ENCODE results near the gene EPB41L4A. TPM values are rescaled to one million over a fixed set of nuclear protein-coding genes. Genes with fewer than 3 reads are reported as not detected.

EPB41L4A gene
- total RNA-seq, 4 donors from 2014 or later: 10.1 to 32.9 (median 11.6) TPM

- no peak for DNase-seq
- Histone ChIP-seq H3K27me3 (no peaks in the 10 kb centered on the region), H3K4me1 (no peaks in the 10 kb centered on the region), H3K36me3 (no peaks in the 10 kb centered on the region), H3K9me3 (no peaks in the 10 kb centered on the region), H3K4me3 (no peak overlapping the region), H3K27ac (no peak overlapping the region)
- in situ Hi-C loops (cut with MboI; ENCODE audit: low pct_ligation_motif_present in 1 of 4, low pct_unique_long_range_greater_than_20kb in 1 of 4, low sequenced_read_pairs in 3 of 4): no loop called here
- intact Hi-C loops (cut with DNase I; ENCODE audit: low total_unique reads): no loop called here
- TF ChIP-seq POLR2A (IDR thresholded peaks at IDR 0.05) (no peak), EP300 (IDR thresholded peaks at IDR 0.05; ENCODE audit: low read depth) (no peak), POLR2AphosphoS5 (IDR thresholded peaks at IDR 0.05) (no peak)
- TF ChIP-seq, protein P1, sequence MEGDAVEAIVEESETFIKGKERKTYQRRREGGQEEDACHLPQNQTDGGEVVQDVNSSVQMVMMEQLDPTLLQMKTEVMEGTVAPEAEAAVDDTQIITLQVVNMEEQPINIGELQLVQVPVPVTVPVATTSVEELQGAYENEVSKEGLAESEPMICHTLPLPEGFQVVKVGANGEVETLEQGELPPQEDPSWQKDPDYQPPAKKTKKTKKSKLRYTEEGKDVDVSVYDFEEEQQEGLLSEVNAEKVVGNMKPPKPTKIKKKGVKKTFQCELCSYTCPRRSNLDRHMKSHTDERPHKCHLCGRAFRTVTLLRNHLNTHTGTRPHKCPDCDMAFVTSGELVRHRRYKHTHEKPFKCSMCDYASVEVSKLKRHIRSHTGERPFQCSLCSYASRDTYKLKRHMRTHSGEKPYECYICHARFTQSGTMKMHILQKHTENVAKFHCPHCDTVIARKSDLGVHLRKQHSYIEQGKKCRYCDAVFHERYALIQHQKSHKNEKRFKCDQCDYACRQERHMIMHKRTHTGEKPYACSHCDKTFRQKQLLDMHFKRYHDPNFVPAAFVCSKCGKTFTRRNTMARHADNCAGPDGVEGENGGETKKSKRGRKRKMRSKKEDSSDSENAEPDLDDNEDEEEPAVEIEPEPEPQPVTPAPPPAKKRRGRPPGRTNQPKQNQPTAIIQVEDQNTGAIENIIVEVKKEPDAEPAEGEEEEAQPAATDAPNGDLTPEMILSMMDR (IDR thresholded peaks at IDR 0.05): no peak
- 81 to 100% methylated on average over 2 of the region's 2 CpGs for WGBS, 2 donors (ENCODE audit: low coverage in 1 of 2)
These were observed 70.2 kb downstream of the EPB41L4A start for GRCh38 chr5:112348915-112349314.

- 62 to 65% methylated on average over 3 to 4 of the region's 4 CpGs for WGBS, 2 donors (ENCODE audit: low coverage in 1 of 2)
These were observed 70.7 kb downstream of the EPB41L4A start for GRCh38 chr5:112348387-112348786.

DNA sequence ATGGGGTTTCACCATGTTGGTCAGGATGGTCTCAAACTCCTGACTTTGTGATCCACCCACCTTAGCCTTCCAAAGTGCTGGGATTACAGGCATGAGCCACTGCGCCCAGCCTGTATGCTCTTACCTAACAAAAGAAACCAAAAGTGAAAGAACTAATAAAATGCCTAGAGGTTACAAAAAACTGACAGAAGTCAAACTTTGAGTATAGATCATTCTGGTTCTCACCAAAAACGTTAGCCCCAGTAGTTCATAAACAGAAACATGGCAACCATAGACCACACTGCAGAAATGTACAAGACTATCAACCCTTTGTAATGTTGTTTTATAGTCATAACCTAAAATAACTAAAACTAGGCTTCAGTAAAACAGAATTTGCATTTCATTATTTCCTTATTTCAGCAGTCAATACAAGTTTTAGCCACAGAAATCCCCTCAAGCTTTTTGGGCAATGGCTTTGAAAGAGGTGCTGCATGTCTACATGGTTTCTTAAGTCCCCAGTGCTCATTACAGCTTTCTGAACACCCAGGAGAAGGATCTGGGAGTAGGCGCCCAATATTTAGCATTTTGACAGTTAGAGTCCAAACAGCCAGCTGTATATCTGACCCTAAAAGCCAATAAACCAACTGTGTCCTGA, 72.5 kb downstream of the EPB41L4A start:
- H3K4me3 ChIP-seq: no peak overlapping the region
- 36 to 45% methylated on average over 2 to 3 of the region's 3 CpGs for WGBS, 2 donors (ENCODE audit: low coverage in 1 of 2)
- H3K36me3 ChIP-seq: no peaks in the 10 kb centered on the region
- intact Hi-C loops (cut with DNase I; ENCODE audit: low total_unique reads): no loop called here
- H3K27ac ChIP-seq: no peak overlapping the region
- in situ Hi-C loops (cut with MboI; ENCODE audit: low pct_ligation_motif_present in 1 of 4, low pct_unique_long_range_greater_than_20kb in 1 of 4, low sequenced_read_pairs in 3 of 4): no loop called here
- H3K4me1 ChIP-seq: no peaks in the 10 kb centered on the region
- no peaks in the 10 kb centered on the region for H3K27me3 ChIP-seq
- no peak for DNase-seq
- no peak for TF ChIP-seq POLR2AphosphoS5 (IDR thresholded peaks at IDR 0.05)
- TF ChIP-seq POLR2A (IDR thresholded peaks at IDR 0.05): no peak
- no peaks in the 10 kb centered on the region for H3K9me3 ChIP-seq

More at GRCh38 chr5:112348387-112348786, 70.7 kb downstream of the EPB41L4A start:
- no peaks in the 10 kb centered on the region for H3K9me3 ChIP-seq
- TF ChIP-seq POLR2AphosphoS5 (IDR thresholded peaks at IDR 0.05) (no peak), EP300 (IDR thresholded peaks at IDR 0.05; ENCODE audit: low read depth) (no peak), POLR2A (IDR thresholded peaks at IDR 0.05) (no peak)
- TF ChIP-seq, protein P1 (IDR thresholded peaks at IDR 0.05): no peak
- no peak overlapping the region for H3K4me3 ChIP-seq
- H3K27ac ChIP-seq: no peak overlapping the region
- H3K4me1 ChIP-seq: no peaks in the 10 kb centered on the region
- in situ Hi-C loops (cut with MboI; ENCODE audit: low pct_ligation_motif_present in 1 of 4, low pct_unique_long_range_greater_than_20kb in 1 of 4, low sequenced_read_pairs in 3 of 4) (no loop called here), intact Hi-C loops (cut with DNase I; ENCODE audit: low total_unique reads) (no loop called here)
- no peaks in the 10 kb centered on the region for H3K27me3 ChIP-seq
- no peaks in the 10 kb centered on the region for H3K36me3 ChIP-seq
- no peak for DNase-seq

- Histone ChIP-seq H3K4me1 (no peaks in the 10 kb centered on the region), H3K27me3 (no peaks in the 10 kb centered on the region), H3K27ac (no peak overlapping the region), H3K9me3 (no peaks in the 10 kb centered on the region), H3K4me3 (no peak overlapping the region), H3K36me3 (no peaks in the 10 kb centered on the region)
- in situ Hi-C loops (cut with MboI; ENCODE audit: low pct_ligation_motif_present in 1 of 4, low pct_unique_long_range_greater_than_20kb in 1 of 4, low sequenced_read_pairs in 3 of 4) (no loop called here), intact Hi-C loops (cut with DNase I; ENCODE audit: low total_unique reads) (no loop called here)
- TF ChIP-seq, protein P1 (IDR thresholded peaks at IDR 0.05): no peak
- TF ChIP-seq POLR2A (IDR thresholded peaks at IDR 0.05) (no peak), EP300 (IDR thresholded peaks at IDR 0.05; ENCODE audit: low read depth) (no peak), POLR2AphosphoS5 (IDR thresholded peaks at IDR 0.05) (no peak)
- DNase-seq: no peak
- 79 to 97% methylated on average over 3 of the region's 3 CpGs for WGBS, 2 donors (ENCODE audit: low coverage in 1 of 2)
These were observed 74.5 kb downstream of the EPB41L4A start for GRCh38 chr5:112344540-112344939.

DNA sequence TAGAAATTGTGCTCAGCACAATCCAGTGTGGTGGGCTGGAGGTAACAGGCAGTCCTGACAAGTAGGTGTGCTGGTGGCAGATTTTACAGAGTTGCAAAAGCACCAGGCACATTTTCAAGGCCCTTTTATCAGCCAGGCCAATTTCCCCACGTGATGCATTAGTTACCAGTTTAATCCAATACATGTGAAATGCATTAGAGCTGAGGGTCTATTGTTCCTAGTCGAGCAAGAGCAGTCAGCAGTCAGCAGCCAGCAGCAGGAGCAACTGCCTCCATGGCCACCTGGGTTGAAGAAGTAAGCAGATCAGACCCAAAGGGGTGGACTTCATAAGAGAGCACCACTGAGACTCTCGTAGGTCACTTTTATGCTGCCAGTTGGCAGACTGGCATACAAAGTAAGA, 76.7 kb downstream of the EPB41L4A start:
- TF ChIP-seq, protein P1 (IDR thresholded peaks at IDR 0.05): no peak
- TF ChIP-seq EP300 (IDR thresholded peaks at IDR 0.05; ENCODE audit: low read depth) (no peak), POLR2A (IDR thresholded peaks at IDR 0.05) (no peak), POLR2AphosphoS5 (IDR thresholded peaks at IDR 0.05) (no peak)
- no peak for DNase-seq
- intact Hi-C loops (cut with DNase I; ENCODE audit: low total_unique reads): no loop called here

More for the DNA sequence above, 76.7 kb downstream of the EPB41L4A start:
- no peak overlapping the region for H3K27ac ChIP-seq
- WGBS, 2 donors (ENCODE audit: low coverage in 1 of 2): 46 to 53% methylated on average over 2 to 3 of the region's 3 CpGs
- no peak overlapping the region for H3K4me3 ChIP-seq
- no peaks in the 10 kb centered on the region for H3K9me3 ChIP-seq
- in situ Hi-C loops (cut with MboI; ENCODE audit: low pct_ligation_motif_present in 1 of 4, low pct_unique_long_range_greater_than_20kb in 1 of 4, low sequenced_read_pairs in 3 of 4): no loop called here
- peaks cover 0 to 6% (median 0%) of the 10 kb centered on the region in 4 donors for H3K4me1 ChIP-seq
- no peaks in the 10 kb centered on the region for H3K36me3 ChIP-seq
- H3K27me3 ChIP-seq: no peaks in the 10 kb centered on the region

Measured in transverse colon (tissue), 4 donors.